HepG2 (cell line): Measurements from ENCODE around the gene YIF1B. TPM values are rescaled to one million over a fixed set of nuclear protein-coding genes. Genes with fewer than 3 reads are reported as not detected.

Experiments used
- ASH2L ChIP-seq: fragments of 300-600, 200-600 bp; sonication (generic); IDR thresholded peaks from 2 replicates; pipeline ENCODE4 v1.7.0; 2017; ENCODE audit warnings: low read depth, mild to moderate bottlenecking, moderate library complexity, mixed read lengths, low read length; ENCODE audit not compliant: insufficient read length
- BCL3 ChIP-seq: sonication (generic); formaldehyde crosslinking; IDR thresholded peaks from 2 replicates; pipeline ENCODE4 v1.5.1; 2020; ENCODE audit warnings: mild to moderate bottlenecking, missing genetic modification reagents, moderate library complexity
- CBX2 ChIP-seq, 2 experiments: fragments of 200-600 bp in 1 of 2; sonication (generic); formaldehyde crosslinking in 1 of 2; IDR thresholded peaks; 2 replicates each; pipeline versions ENCODE4 v1.7.0 to v1.8.1; 2018 to 2022; ENCODE audit warnings: low read depth in 2 of 2, low read length in 1 of 2, mild to moderate bottlenecking in 1 of 2, missing genetic modification reagents in 1 of 2
- ESRRA ChIP-seq: sonication (generic); formaldehyde crosslinking; IDR thresholded peaks from 2 replicates; pipeline ENCODE4 v1.5.1; 2020; ENCODE audit warnings: mild to moderate bottlenecking, low read depth, missing genetic modification reagents
- FOXC1 ChIP-seq: sonication (generic); formaldehyde crosslinking; IDR thresholded peaks from 2 replicates; pipeline ENCODE4 v1.8.0; 2022; ENCODE audit warnings: mild to moderate bottlenecking, missing genetic modification reagents, borderline replicate concordance
- GATA4 ChIP-seq: sonication (generic); IDR thresholded peaks from 2 replicates; pipeline ENCODE4 v1.6.1; 2016; ENCODE audit warnings: antibody characterized with exemption, low read depth, borderline replicate concordance
- GATAD2A ChIP-seq: IDR thresholded peaks from 2 replicates; pipeline ENCODE4 v1.6.1; 2016
- KDM2A ChIP-seq: sonication (generic); formaldehyde crosslinking; IDR thresholded peaks from 2 replicates; pipeline ENCODE4 v1.4.0; 2020; ENCODE audit warnings: low read depth, missing genetic modification reagents, borderline replicate concordance
- KLF6 ChIP-seq: IDR thresholded peaks from 2 replicates; pipeline ENCODE4 v1.8.0; 2016; ENCODE audit warnings: missing biosample characterization, missing genetic modification reagents
- NR2F2 ChIP-seq: IDR thresholded peaks from 2 replicates; pipeline ENCODE4 v1.6.1; 2012; ENCODE audit warnings: low read depth, inconsistent platforms, borderline replicate concordance
- SALL1 ChIP-seq: sonication (generic); formaldehyde crosslinking; IDR thresholded peaks from 2 replicates; pipeline ENCODE4 v1.8.0; 2022; ENCODE audit warnings: mild to moderate bottlenecking, missing genetic modification reagents
- TRIM22 ChIP-seq: fragments of 450-650 bp; IDR thresholded peaks from 2 replicates; pipeline ENCODE4 v1.6.1; 2017
- ZFYVE20 ChIP-seq: sonication (generic); formaldehyde crosslinking; IDR thresholded peaks from 2 replicates; pipeline ENCODE4 v1.8.0; 2023; ENCODE audit warnings: low read depth, mild to moderate bottlenecking, moderate library complexity, missing genetic modification reagents, borderline replicate concordance
- ZNF138 ChIP-seq: sonication (generic); formaldehyde crosslinking; IDR thresholded peaks from 2 replicates; pipeline ENCODE4 v1.5.0; 2020; ENCODE audit warnings: mild to moderate bottlenecking, low read depth, missing genetic modification reagents
- ZNF160 ChIP-seq: sonication (generic); formaldehyde crosslinking; IDR thresholded peaks from 2 replicates; pipeline ENCODE4 v1.8.0; 2022; ENCODE audit warnings: mild to moderate bottlenecking, inconsistent platforms, missing genetic modification reagents
- ZNF18 ChIP-seq: sonication (generic); formaldehyde crosslinking; IDR thresholded peaks from 2 replicates; pipeline ENCODE4 v1.8.0; 2022; ENCODE audit warnings: mild to moderate bottlenecking, missing genetic modification reagents; ENCODE audit not compliant: insufficient replicate concordance
- ZNF251 ChIP-seq: sonication (generic); formaldehyde crosslinking; IDR thresholded peaks from 2 replicates; pipeline ENCODE4 v1.9.0; 2021; ENCODE audit warnings: mild to moderate bottlenecking, missing genetic modification reagents
- ZNF263 ChIP-seq: sonication (generic); formaldehyde crosslinking; IDR thresholded peaks from 2 replicates; pipeline ENCODE4 v1.4.0; 2020; ENCODE audit warnings: missing genetic modification reagents
- ZNF362 ChIP-seq: sonication (generic); formaldehyde crosslinking; IDR thresholded peaks from 2 replicates; pipeline ENCODE4 v1.4.0; 2020; ENCODE audit warnings: missing genetic modification reagents, mild to moderate bottlenecking, borderline replicate concordance
- ZNF558 ChIP-seq: sonication (generic); formaldehyde crosslinking; IDR thresholded peaks from 2 replicates; pipeline ENCODE4 v1.9.0; 2022; ENCODE audit warnings: mild to moderate bottlenecking, missing genetic modification reagents, borderline replicate concordance
- ZNF674 ChIP-seq: sonication (generic); formaldehyde crosslinking; IDR thresholded peaks from 2 replicates; pipeline ENCODE4 v1.5.0; 2020; ENCODE audit warnings: low read depth, mild to moderate bottlenecking, missing genetic modification reagents
- ZNF720 ChIP-seq: sonication (generic); formaldehyde crosslinking; IDR thresholded peaks from 2 replicates; pipeline ENCODE4 v1.4.0; 2020; ENCODE audit warnings: missing genetic modification reagents
- ZUFSP ChIP-seq: sonication (generic); formaldehyde crosslinking; IDR thresholded peaks from 2 replicates; pipeline ENCODE4 v1.9.0; 2021; ENCODE audit warnings: missing genetic modification reagents, mild to moderate bottlenecking, borderline replicate concordance
- polyA plus RNA-seq, 8 experiments: library from polyadenylated mRNA; depleted of rRNA in 3 of 8; stranded (reverse) in 7 of 8; unstranded in 1 of 8; fragments of >200 nt; fragmentation: Illumina TruSeq in 4 of 8; extraction: Trizol in 4 of 8; gene quantifications; 2 replicates each; pipeline versions ENCODE4 v1.2.1 to v1.2.3, GENCODE V29; 2011 to 2016; ENCODE audit warnings: low read depth in 4 of 8, missing spikeins in 1 of 8, mixed read lengths in 1 of 8; ENCODE audit not compliant: insufficient read depth in 1 of 8
- total RNA-seq, 5 experiments: library from RNA; depleted of rRNA; stranded (reverse); fragments of >200 nt; fragmentation: Illumina TruSeq; extraction: Trizol; gene quantifications; 2 replicates each; pipeline ENCODE4 v1.2.3, GENCODE V29; 2016; ENCODE audit warnings: low read depth in 1 of 5

Gene YIF1B
- total and polyA plus RNA-seq, 2 of the 13 experiments (the other 11 are each of a cell fraction or from before 2014, with no cell fraction given), result 41.4 to 85.2 TPM

- TF ChIP-seq ZUFSP, result no peak
- TF ChIP-seq ZNF18, result no peak
- TF ChIP-seq GATA4, result no peak
- no peak for TF ChIP-seq ZNF160 (CRISPR knock-in tag)
- no peak for TF ChIP-seq ZNF674
- no peak for TF ChIP-seq CBX2 (IDR thresholded peaks at IDR 0.05; ENCODE audit: low read depth, low read length)
- TF ChIP-seq CBX2 (CRISPR knock-in tag; IDR thresholded peaks at IDR 0.05; ENCODE audit: low read depth), result no peak
- no peak for TF ChIP-seq GATAD2A (CRISPR knock-in tag)
- TF ChIP-seq BCL3 (CRISPR knock-in tag), result no peak
- TF ChIP-seq SALL1 (CRISPR knock-in tag), result no peak
- no peak for TF ChIP-seq KLF6 (CRISPR knock-in tag)
- no peak for TF ChIP-seq ZNF558 (CRISPR knock-in tag)
- TF ChIP-seq ESRRA (CRISPR knock-in tag), result no peak
- no peak for TF ChIP-seq ZNF362 (CRISPR knock-in tag)
- TF ChIP-seq NR2F2, result no peak
- no peak for TF ChIP-seq ASH2L
- TF ChIP-seq ZFYVE20, result no peak
- TF ChIP-seq ZNF251, result no peak
- TF ChIP-seq KDM2A (CRISPR knock-in tag), result peak; percentile 28; the same call in 1 of the 2 replicates
- TF ChIP-seq FOXC1 (CRISPR knock-in tag), result no peak
- TF ChIP-seq ZNF263 (CRISPR knock-in tag), result no peak
- no peak for TF ChIP-seq TRIM22
- no peak for TF ChIP-seq ZNF138 (CRISPR knock-in tag)
- TF ChIP-seq ZNF720 (CRISPR knock-in tag), result no peak
Observed at GRCh38 chr19:38336638-38337359, 21.1 kb upstream of the YIF1B start (continued).
